Globus pallidus (tissue), 1 donor: ENCODE results near the gene RUBCN.
"Not testable (repeated sequence)": the region's sequence is repeated elsewhere in the genome, so short reads cannot be mapped to it uniquely, and the experiment has no call there.

Source experiments
- DNase-seq: peaks from one replicate; pipeline ENCODE4 v3.0.0-alpha.2; 2015; ENCODE audit warnings: low spot score

RUBCN gene

DNA sequence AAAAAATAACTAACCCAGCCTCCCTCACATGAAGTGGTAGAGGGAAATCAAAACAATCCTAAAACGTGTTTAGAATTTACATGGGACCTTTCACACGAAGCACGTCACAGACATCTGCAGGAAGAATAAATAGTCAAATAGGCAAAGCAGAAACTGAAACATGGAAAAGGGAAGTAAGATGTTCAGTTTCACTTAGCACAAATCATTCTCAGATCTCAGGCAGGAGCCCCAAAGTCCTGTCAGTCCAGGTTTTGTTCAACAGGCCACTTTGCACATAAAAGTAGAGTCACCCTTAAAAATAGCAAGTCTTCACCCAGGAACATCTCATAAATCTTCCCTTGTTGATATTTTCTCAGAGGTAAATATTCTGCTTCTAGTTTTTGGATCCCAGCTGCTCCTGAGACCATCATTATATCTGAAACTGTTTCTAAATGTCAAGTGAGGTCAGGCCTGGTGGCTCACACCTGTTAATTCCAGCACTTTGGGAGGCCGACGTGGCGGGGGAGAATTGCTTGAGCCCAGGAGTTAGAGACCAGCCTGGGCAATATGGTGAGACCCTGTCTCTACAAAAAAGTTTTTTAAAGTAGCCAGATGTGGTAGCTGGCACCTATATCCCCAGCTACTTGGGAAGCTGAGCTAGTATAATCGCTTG lies 1.9 kb downstream of the RUBCN start:
- no peak for DNase-seq

DNA sequence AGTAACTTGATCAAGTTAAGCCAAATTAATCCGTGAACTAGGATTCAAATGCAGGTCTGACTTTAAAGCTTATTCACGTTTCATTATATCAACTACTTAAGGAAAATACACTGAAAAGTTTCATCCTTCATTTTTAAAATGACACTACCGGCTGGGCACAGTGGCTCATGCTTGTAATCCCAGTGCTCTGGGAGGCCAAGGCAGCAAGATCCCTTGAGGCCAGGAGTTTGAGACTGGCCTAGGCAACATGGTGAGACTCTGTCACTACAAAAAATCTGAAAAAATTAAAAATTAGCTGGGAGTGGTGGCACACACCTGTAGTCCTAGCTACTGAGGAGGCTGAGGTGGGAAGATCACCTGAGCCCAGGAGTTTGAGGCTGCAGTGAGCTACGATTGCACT lies 3.7 kb downstream of the RUBCN start:
- no peak for DNase-seq

DNA sequence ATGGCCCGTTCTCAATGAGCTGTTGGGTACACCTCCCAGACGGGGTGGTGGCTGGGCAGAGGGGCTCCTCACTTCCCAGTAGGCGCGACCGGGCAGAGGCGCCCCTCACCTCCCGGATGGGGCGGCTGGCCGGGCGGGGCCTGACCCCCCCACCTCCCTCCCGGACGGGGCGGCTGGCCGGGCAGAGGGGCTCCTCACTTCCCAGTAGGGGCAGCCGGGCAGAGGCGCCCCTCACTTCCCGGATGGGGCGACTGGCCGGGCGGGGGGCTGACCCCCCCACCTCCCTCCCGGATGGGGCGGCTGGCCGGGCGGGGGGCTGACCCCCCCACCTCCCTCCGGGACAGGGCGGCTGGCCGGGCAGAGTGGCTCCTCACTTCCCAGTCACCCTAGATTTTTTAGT lies 5.2 kb downstream of the RUBCN start:
- not testable (repeated sequence) for DNase-seq

DNA sequence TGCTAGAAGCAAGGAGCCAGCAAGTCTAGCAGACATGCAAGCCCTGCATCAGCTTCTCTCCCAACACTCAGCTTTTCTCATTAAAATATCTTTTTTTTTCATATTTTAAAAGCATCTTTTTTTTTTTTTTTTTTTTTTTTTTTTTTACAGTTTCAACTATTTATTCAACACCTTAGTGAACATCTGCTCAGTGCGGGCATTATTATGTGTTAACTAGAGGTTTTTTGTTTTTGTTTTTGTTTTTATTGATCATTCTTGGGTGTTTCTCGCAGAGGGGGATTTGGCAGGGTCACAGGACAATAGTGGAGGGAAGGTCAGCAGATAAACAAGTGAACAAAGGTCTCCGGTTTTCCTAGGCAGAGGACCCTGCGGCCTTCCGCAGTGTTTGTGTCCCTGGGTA lies 5.9 kb downstream of the RUBCN start:
- not testable (repeated sequence) for DNase-seq

DNA sequence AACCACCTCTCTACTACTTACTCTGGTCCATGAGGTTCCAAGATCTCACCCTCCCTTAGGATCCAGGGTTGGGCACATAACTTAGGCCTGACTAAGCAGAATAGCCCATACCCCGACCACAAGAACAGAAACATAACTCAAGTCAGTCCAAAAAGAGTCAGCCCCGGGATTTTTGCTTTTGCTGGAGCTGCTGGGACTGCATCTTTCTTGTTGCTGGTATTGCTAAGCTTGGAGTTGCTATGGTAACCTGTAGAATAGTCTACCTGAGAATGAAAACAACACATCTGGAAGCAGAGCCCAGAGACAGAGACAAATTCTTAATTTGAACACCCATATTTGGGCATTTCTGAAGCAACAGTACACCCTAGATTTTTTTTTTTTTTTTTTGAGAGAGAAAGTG lies 6.5 kb downstream of the RUBCN start:
- DNase-seq, result no peak

DNA sequence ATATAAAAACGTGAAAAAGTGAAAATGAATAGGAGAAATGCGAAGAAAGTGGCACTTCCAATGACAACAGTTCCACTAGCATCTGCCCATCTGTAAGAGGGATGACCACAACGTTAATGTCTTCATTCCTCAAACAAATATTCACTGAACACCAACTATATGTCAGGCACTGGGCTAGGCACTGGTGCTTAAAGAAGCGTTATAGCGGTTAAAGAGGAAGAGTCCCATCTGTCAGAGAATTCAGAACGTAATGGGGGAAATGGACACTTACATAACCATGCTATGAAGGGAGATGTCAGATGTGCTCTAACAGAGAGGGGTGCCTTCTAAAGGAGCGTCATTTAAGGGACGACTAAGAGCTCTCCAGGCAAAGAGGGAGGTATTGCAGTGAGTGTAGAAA lies 8.2 kb downstream of the RUBCN start:
- DNase-seq, result no peak

DNA sequence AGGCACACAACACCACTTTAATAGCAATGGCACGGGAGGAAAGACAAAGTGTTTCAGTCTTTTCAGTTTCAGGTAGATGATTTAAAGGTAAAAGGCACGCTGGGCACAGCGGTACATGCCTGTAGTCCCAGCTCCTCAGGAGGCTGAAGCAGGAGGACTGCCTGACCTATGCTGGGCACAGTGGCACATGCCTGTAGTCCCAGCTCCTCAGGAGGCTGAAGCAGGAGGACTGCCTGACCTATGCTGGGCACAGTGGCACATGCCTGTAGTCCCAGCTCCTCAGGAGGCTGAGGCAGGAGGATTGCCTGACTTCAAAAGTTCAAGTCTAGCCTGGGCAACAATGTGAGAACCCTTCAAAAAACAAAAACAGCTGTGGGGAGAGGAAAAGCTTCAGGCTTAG lies 8.8 kb downstream of the RUBCN start:
- DNase-seq, result not testable (repeated sequence)

DNA sequence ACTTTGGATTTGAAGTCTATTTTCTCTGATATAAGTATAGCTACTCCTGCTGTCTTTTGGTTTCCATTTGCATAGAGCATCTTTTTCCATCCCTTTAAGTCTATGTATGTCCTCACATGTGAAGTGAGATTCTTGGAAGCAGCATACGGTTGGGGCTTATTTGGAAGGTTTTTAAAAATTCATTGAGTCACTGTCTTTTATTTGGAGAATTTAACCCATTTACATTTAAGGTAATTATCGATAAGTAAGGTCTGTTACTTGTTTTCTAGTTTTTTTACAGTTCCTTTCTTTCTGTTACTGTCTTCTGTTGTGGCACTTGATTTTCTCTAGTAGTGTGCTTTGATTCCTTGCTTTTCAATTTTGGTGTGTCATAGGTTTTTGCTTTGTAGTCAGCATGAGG lies 14.0 kb downstream of the RUBCN start:
- DNase-seq, result no peak

DNA sequence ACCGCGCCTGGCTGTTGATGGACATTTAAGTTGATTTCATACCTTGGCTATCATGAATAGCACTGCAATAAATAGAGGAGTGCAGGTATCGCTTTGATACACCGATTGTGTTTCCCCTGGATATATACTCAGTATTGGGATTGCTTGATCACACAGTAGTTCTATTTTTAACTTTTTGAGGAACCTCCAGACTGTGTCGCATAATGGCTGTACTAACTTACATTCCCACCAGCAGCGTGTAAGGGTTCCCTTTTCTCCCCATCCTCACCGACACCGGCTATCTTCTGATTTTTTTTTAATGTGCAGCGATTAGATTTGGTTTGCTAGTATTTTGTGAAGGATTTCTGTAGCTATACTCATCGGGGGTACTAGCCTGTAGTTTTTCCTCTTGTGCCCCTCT lies 16.0 kb downstream of the RUBCN start:
- DNase-seq, result no peak

DNA sequence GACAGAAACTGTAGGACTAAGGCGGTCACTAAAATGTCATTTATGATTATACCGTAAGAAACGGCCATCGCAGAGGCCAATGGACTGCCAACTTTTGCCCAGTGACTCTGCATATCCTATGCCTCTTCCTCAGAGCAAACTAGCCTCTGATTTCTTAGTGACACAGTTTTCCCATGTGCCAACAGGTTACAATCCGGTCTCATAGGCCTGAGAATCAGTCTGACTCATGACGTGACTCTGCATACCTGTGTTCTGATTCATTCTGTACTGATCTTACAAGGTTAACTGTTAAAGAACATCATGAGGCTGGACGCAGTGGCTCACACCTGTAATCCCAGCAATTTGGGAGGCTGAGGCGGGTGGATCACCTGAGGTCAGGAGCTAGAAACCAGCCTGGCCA lies 17.8 kb downstream of the RUBCN start:
- no peak for DNase-seq

DNA sequence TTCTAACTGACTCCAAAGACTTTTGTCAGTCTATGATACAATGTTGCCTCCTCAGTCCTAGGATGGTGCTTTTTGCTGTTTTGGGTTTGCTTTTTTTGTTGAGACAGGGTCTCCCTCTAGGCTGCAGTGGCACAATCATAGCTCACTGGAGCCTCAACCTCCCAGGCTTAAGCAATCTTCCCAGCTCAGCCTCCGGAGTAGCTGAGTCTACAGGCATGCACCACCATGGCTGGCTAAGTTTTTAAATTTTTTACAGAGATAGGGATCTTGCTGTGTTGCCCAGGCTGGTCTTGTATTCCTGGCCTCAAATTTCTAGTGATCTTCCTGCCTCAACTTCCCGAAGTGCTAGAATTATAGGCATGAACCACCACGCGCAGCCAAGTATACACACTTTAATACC lies 22.5 kb downstream of the RUBCN start:
- DNase-seq, result no peak

DNA sequence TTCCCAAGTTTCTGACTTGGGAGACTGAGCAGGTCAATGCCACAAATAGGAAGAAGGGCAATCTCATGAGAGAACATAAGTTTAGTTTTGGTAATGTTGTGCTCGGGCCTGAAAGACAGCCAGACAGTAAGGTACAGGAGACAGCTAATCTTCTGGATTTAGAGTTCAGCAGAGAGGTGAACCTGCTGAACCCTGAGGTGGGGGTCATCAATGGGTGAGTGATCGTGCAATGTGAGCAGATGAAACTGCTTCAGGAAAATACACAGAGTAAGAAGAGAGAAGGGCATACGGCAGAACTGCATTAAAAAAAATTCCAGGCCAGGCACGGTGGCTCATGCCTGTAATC lies 23.3 kb downstream of the RUBCN start:
- no peak for DNase-seq

DNA sequence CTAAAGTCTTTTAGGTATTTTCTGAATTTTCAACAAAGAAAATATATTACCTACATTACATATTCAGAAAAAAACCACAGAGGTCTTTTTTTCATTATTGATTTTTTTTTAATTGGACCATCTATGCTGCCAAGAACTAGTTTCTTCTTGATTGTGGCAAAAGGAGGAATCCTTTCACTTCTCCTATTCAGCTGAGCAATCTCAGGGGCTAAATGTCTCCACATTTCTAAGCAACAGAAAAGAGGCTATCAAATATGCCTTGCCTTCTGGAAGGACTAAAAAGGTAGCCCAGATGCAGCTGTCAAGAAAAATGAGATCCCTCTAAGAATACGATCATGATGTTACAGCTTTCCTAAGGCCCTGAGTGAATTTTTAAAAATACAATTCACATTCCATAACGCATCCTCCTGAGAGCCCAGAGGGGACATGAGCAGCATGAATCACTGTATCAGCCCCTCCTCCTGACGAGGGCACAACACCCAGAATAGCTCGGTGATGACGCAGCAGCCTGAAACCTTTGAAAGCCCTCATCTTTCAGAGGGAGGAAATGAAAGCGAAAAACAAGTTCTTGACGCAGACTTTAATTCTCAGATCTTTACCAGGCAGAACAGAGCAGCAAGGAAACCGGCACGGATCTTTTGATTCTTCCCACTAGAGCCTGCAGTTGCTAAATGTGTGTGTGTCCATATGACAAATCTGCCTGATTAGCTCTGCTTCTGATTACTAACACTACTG lies 24.6 kb downstream of the RUBCN start:
- peak; percentile 92 for DNase-seq

DNA sequence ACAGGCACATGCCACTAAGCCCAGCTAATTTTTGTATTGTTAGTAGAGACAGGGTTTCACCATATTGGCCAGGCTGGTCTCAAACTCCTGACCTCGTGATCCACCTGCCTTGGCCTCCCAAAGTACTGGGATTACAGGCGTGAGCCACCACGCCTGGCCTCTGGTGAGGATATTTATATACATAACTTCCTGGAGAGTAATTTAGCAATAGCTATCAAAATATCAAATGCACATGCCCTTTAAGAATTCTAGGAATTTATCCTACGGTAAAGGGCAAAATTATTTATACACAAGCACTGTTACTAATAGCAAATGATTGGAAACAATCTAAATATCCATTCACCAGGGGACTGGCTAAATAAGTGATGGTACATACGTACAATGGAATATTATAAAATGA lies 25.7 kb downstream of the RUBCN start:
- not testable (repeated sequence) for DNase-seq

DNA sequence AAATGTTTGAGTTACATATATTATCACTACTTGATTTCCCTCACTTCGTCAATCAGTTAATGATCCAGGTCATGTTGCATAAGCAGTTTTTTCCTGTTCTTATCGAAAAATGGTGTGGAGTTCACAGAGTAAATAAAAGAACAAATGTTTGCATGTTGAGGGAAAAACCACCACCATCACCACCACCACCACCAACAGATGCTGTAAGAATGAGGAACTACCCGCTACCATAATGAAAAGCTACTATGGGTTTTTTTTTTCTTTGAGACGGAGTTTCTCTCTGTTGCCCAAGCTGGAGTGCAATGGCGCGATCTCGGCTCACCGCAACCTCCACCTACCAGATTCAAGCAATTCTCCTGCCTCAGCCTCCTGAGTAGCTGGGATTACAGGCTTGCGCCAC lies 27.6 kb downstream of the RUBCN start:
- no peak for DNase-seq

DNA sequence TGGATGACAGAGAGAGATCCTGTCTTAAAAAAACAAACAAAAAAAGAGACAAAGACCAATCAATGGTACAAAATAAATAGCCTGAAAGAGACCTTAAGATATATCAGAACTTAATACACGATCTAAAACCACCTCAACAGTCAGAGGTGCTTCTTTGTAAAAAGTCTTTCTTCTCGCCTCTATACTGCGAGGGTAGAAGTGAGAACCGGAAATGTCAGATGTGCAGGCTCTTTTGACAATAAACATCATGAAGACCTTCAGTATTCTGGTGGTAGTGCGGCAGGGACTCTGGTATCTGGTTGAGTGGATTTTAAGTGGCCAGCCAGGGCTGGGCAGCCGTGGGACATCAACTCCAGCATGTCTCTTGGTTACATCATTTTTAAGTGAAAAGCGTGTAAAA lies 30.0 kb downstream of the RUBCN start:
- no peak for DNase-seq

DNA sequence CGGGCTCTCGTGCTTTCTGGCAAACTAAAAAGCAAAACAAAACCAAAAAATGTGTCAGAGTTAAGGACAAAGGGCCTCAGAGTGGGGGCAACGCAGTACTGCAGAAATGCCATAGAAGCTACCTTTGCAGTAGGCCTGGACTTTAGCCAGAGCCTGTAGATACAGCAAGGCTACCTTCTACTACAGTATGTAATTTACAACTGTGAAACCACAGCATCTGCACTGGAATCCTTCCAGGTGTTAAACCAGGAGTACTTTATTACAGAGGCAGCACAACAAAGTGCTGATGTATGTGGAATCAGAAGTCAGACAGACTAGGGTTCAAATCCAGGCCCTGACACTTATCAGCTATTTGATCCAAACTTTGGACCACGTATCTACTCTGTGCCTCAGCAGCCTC lies 34.9 kb downstream of the RUBCN start:
- DNase-seq, result no peak

DNA sequence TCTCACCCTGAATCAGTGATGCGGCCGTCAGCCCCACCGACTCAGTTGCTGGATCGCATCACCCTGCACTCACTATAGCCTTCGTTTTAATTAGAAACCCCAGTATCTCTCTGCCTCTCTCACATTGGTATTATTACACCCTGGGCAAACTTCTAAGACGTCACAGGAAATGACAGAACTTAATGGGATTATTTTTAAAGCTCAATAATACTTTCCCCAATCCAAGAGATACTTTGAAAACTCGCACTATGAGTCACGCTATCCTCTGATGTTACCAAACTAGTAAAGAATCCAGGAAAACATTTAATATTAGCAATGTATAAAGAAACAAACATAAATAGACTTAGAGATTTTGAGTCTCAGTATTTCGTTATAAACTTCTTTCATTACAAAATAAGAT lies 36.6 kb downstream of the RUBCN start:
- DNase-seq, result no peak

DNA sequence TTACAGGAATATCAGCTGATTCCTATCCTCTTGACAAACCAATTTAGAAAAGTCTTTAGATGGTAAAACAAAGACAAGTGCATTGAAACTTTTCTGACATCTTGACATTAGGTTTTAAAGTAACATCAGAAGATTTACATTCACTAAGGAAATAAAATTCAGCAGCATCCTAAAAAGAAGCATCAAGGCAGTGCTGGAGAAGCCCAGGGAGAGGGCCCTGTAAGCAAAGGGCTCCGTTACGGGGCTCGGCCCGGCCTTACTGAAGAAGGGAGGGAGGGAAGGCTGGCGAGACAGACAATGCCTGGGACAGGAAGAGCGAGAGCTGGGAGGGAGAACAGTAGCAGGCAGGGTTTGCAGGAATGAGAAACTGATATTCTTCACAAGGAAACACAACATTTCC lies 39.3 kb downstream of the RUBCN start:
- DNase-seq, result no peak

DNA sequence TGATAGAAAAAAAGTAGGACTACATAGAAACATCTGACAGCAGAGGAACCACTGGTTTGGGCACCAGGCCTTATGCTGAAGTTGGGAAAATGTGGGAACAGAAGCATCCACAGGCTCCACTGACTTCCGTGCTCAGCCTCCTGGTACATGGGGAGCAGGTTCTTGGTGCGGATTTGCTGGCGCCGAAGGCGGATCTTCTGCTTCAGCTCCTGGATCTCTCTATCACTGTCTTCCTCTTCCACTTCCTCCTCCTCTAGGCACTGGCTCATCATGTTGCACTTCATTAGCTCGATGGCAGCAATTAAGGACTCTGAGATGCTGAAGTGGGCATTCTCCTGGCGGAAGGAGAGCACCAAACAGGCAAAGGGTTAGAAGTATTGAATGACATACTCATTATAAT lies 42.5 kb downstream of the RUBCN start:
- DNase-seq, result no peak

DNA sequence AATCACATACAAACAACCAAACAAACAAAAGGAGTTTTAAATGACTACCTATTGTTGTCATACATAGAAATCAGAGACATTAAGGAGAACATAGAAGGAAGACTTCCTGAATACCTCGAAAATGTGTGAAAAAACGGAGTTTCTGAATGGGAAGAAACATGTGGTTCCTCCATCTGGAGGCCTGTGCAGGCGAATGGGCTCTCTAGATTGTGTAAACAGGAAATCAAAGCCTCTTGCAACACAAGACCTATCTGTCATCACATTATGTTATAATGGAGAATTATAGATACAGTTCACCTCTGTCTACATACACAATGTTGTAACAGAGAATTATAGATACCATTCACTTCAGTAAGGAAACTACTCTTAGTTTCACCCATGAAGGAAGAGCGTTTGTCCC lies 44.1 kb downstream of the RUBCN start:
- no peak for DNase-seq

DNA sequence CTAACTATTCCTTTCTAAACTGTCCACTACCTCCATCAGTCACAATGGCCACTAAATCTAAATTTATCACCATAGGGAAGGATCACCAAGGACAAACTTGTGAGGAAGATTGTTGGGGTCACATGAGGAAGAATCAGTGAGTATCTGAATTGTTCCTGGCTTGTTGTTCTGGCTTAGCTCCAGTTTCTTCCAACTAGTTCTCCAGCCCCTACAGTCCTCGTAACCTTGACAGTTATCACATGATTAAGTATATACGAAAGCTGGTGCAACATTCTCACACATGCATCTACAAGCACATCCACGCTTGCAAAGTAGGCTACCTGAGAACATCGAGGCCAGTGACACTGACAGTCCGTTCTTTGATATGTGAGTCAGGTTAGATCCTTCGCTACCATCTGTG lies 46.0 kb downstream of the RUBCN start:
- DNase-seq, result no peak

DNA sequence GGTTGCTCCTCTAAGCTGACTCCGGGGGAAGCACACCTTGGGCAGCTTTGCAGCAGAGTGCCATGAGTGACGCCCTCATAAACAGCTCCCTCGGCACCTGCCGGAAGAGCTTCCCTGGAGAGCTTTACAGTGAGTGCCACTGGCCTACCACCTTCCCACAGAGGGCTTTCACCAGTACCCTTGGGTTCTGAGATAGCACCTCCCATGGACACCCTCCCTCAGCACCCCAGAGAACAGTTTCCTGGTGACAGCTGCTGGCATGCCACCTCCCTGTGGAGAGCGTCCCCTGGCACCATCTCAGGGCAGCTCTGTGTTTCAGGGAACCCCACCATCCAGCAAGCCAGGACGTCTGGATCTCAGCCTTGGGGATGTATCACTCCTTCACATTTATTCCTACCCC lies 49.1 kb downstream of the RUBCN start:
- no peak for DNase-seq

DNA sequence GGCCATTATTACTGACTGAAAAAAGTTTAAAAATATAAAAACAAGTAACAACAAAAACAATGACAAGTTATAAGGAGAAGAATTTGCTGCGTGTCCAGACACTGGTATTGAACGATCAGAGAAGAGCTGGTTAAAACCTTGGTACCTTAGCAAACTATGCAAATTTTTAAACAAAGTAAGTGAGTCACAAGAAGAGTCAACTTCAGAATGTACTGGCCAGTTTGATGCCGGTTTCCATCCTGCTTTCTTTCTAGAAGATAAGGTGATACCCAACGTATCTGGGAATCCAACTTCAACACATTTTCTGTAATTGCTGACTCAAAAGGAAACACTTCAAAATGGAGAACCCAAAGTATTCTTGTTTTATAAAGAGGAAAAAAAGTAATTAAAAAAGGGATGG lies 49.8 kb downstream of the RUBCN start:
- no peak for DNase-seq
